Neuronal stem cell (in vitro differentiated cells): ENCODE results near the gene ROBO1.

ENCODE experiments used
- DNase-seq: peaks from one replicate; pipeline ENCODE4 v3.0.0-alpha.2; 2013; ENCODE audit warnings: low spot score
- H2AFZ ChIP-seq: one replicate; pipeline ENCODE4 v1.6.1; 2013; ENCODE audit warnings: mild to moderate bottlenecking, low read length, inconsistent platforms
- H2AK5ac ChIP-seq: 2 replicates; pipeline ENCODE4 v1.6.1; 2013; ENCODE audit warnings: low read depth, mild to moderate bottlenecking, inconsistent platforms, low read length, moderate library complexity, mixed read lengths
- H2BK120ac ChIP-seq: 2 replicates; pipeline ENCODE4 v1.6.1; 2013; ENCODE audit warnings: low read depth, mild to moderate bottlenecking, inconsistent platforms, low read length, moderate library complexity, mixed read lengths
- H2BK12ac ChIP-seq: one replicate; pipeline ENCODE4 v1.6.1; 2013; ENCODE audit warnings: low read length, inconsistent platforms
- H2BK15ac ChIP-seq: 2 replicates; pipeline ENCODE4 v1.6.1; 2013; ENCODE audit warnings: mild to moderate bottlenecking, low read length, inconsistent platforms, mixed read lengths
- H2BK5ac ChIP-seq: one replicate; pipeline ENCODE4 v1.6.1; 2013; ENCODE audit warnings: inconsistent platforms, mild to moderate bottlenecking, low read length, moderate library complexity
- H3K14ac ChIP-seq: one replicate; pipeline ENCODE4 v1.6.1; 2013; ENCODE audit warnings: low read length, inconsistent platforms
- H3K18ac ChIP-seq: 2 replicates; pipeline ENCODE4 v1.6.1; 2013; ENCODE audit warnings: low read length, inconsistent platforms
- H3K23ac ChIP-seq: 2 replicates; pipeline ENCODE4 v1.6.1; 2013; ENCODE audit warnings: low read depth, mild to moderate bottlenecking, mixed read lengths, low read length, inconsistent platforms; ENCODE audit not compliant: poor library complexity
- H3K27ac ChIP-seq: replicated peaks from 3 replicates; pipeline ENCODE4 v1.5.1; 2013; ENCODE audit warnings: low read length, inconsistent platforms
- H3K27me3 ChIP-seq, 3 experiments: 2 replicates each; pipeline ENCODE4 v1.6.1; 2013; ENCODE audit warnings: low read length in 3 of 3, mild to moderate bottlenecking in 2 of 3, inconsistent platforms in 1 of 3, low read depth in 1 of 3, mixed read lengths in 1 of 3, moderate library complexity in 1 of 3; ENCODE audit not compliant: control insufficient read depth in 3 of 3, insufficient read depth in 3 of 3
- H3K36me3 ChIP-seq, 2 donors: replicated peaks in 1 of 2; 2 replicates each; pipeline ENCODE4 v1.6.1; 2013; ENCODE audit warnings: low read length in 2 of 2; ENCODE audit not compliant: control insufficient read depth in 2 of 2, insufficient read depth in 2 of 2
- H3K4ac ChIP-seq: 2 replicates; pipeline ENCODE4 v1.6.1; 2013; ENCODE audit warnings: inconsistent platforms, mild to moderate bottlenecking, low read length, moderate library complexity
- H3K4me1 ChIP-seq, 2 donors: 1 replicate in 1 of 2; 2 replicates in 1 of 2; pipeline ENCODE4 v1.6.1; 2013; ENCODE audit warnings: low read length in 2 of 2, low read depth in 1 of 2; ENCODE audit not compliant: control insufficient read depth in 2 of 2, insufficient read depth in 1 of 2
- H3K4me2 ChIP-seq: one replicate; pipeline ENCODE4 v1.6.1; 2013; ENCODE audit warnings: mild to moderate bottlenecking, low read length, inconsistent platforms; ENCODE audit not compliant: insufficient read depth, poor library complexity, severe bottlenecking
- H3K4me3 ChIP-seq, 2 donors: 2 replicates each; pipeline ENCODE4 v1.5.1; 2013; ENCODE audit warnings: low read length in 2 of 2, mild to moderate bottlenecking in 2 of 2, inconsistent platforms in 1 of 2, moderate library complexity in 1 of 2
- H3K79me1 ChIP-seq: one replicate; pipeline ENCODE4 v1.6.1; 2013; ENCODE audit warnings: low read depth, mild to moderate bottlenecking, inconsistent platforms, low read length, moderate library complexity
- H3K9ac ChIP-seq: one replicate; pipeline ENCODE4 v1.6.1; 2013; ENCODE audit warnings: mild to moderate bottlenecking, low read depth, low read length, inconsistent platforms; ENCODE audit not compliant: poor library complexity
- H3K9me3 ChIP-seq, 2 donors: replicated peaks in 1 of 2; 2 replicates each; pipeline versions ENCODE3 to v1.6.1; 2013; ENCODE audit warnings: low read length in 2 of 2, mild to moderate bottlenecking in 2 of 2, inconsistent platforms in 1 of 2, low read depth in 1 of 2, mixed read lengths in 1 of 2, moderate library complexity in 1 of 2; ENCODE audit not compliant: control insufficient read depth in 2 of 2, insufficient read depth in 1 of 2
- H4K8ac ChIP-seq: one replicate; pipeline ENCODE4 v1.6.1; 2013; ENCODE audit warnings: low read depth, mild to moderate bottlenecking, inconsistent platforms, low read length, moderate library complexity
- H4K91ac ChIP-seq: one replicate; pipeline ENCODE4 v1.6.1; 2013; ENCODE audit warnings: low read length, low read depth, mild to moderate bottlenecking, inconsistent platforms; ENCODE audit not compliant: poor library complexity
- WGBS, 2 donors: extraction: QIAGEN DNeasy Blood & Tissue Kit; methylation state at CpG; one replicate each; pipeline ENCODE4 v1.1.7; 2013; ENCODE audit warnings: missing lambda C conversion rate in 2 of 2, mixed read lengths in 1 of 2; ENCODE audit not compliant: insufficient read length in 2 of 2, insufficient replicate concordance in 1 of 2; ENCODE audit errors: extremely low coverage in 2 of 2; 5-methylcytosine and 5-hydroxymethylcytosine counted together

Gene ROBO1

GRCh38 chr3:79564192-79564591 is 203.6 kb downstream of the ROBO1 start:
- Histone ChIP-seq H3K4ac (no peak overlapping the region), H3K27ac (no peak overlapping the region), H2BK15ac (no peak overlapping the region), H2BK120ac (no peak overlapping the region), H3K79me1 (no peaks in the 10 kb centered on the region), H3K27me3 (no peaks in the 10 kb centered on the region), H2AFZ (no peak overlapping the region), H3K9ac (no peak overlapping the region), H2BK5ac (no peak overlapping the region), H3K4me2 (no peak overlapping the region), H3K4me1 (no peaks in the 10 kb centered on the region), H3K36me3 (no peaks in the 10 kb centered on the region), H2BK12ac (no peak overlapping the region), H2AK5ac (no peak overlapping the region), H3K14ac (no peak overlapping the region), H3K23ac (no peak overlapping the region), H4K91ac (no peak overlapping the region), H4K8ac (no peak overlapping the region), H3K9me3 (no peaks in the 10 kb centered on the region), H3K18ac (no peak overlapping the region), H3K4me3 (no peak overlapping the region)
- no CpG with 5 or more reads among the region's 1 CpG for WGBS, 2 donors
- no peak for DNase-seq

GRCh38 chr3:79560698-79561097 is 207.1 kb downstream of the ROBO1 start:
- Histone ChIP-seq H3K27me3 (no peaks in the 10 kb centered on the region), H3K4ac (no peak overlapping the region), H2AK5ac (no peak overlapping the region), H3K4me3 (no peak overlapping the region), H3K4me2 (no peak overlapping the region), H2BK120ac (no peak overlapping the region), H2BK5ac (no peak overlapping the region), H4K8ac (no peak overlapping the region), H2AFZ (no peak overlapping the region), H3K27ac (no peak overlapping the region), H3K14ac (no peak overlapping the region), H3K79me1 (no peaks in the 10 kb centered on the region), H3K23ac (no peak overlapping the region), H3K9me3 (no peaks in the 10 kb centered on the region), H4K91ac (no peak overlapping the region), H3K18ac (no peak overlapping the region), H3K36me3 (no peaks in the 10 kb centered on the region), H3K4me1 (no peaks in the 10 kb centered on the region), H2BK15ac (no peak overlapping the region), H3K9ac (no peak overlapping the region), H2BK12ac (no peak overlapping the region)
- no peak for DNase-seq
- WGBS, 2 donors: no CpG with 5 or more reads among the region's 4 CpGs

- H3K36me3 ChIP-seq: no peaks in the 10 kb centered on the region
- H3K14ac ChIP-seq: no peak overlapping the region
- H3K9me3 ChIP-seq: no peaks in the 10 kb centered on the region
- no peak overlapping the region for H2BK5ac ChIP-seq
- H2AK5ac ChIP-seq: no peak overlapping the region
- H2AFZ ChIP-seq: no peak overlapping the region
- H4K8ac ChIP-seq: no peak overlapping the region
- H3K27ac ChIP-seq: no peak overlapping the region
- H3K79me1 ChIP-seq: no peaks in the 10 kb centered on the region
- H3K9ac ChIP-seq: no peak overlapping the region
- no peak overlapping the region for H2BK12ac ChIP-seq
- no peaks in the 10 kb centered on the region for H3K4me1 ChIP-seq
- no peak overlapping the region for H3K4ac ChIP-seq
- no peak overlapping the region for H2BK15ac ChIP-seq
- H3K23ac ChIP-seq: no peak overlapping the region
- no peak overlapping the region for H2BK120ac ChIP-seq
- DNase-seq: no peak
- no CpG with 5 or more reads among the region's 6 CpGs for WGBS, 2 donors
- H3K27me3 ChIP-seq: no peaks in the 10 kb centered on the region
- H4K91ac ChIP-seq: no peak overlapping the region
- H3K18ac ChIP-seq: no peak overlapping the region
- no peak overlapping the region for H3K4me3 ChIP-seq
- no peak overlapping the region for H3K4me2 ChIP-seq
Measured at GRCh38 chr3:79558943-79559342, 208.9 kb downstream of the ROBO1 start.

GRCh38 chr3:79555655-79556054 is 212.1 kb downstream of the ROBO1 start:
- Histone ChIP-seq H3K4ac (no peak overlapping the region), H2BK15ac (no peak overlapping the region), H3K4me1 (no peaks in the 10 kb centered on the region), H3K9me3 (no peaks in the 10 kb centered on the region), H3K79me1 (no peaks in the 10 kb centered on the region), H3K27me3 (no peaks in the 10 kb centered on the region), H3K4me3 (no peak overlapping the region), H3K14ac (no peak overlapping the region), H4K8ac (no peak overlapping the region), H3K27ac (no peak overlapping the region), H2BK120ac (no peak overlapping the region), H2AK5ac (no peak overlapping the region), H2BK5ac (no peak overlapping the region), H3K4me2 (no peak overlapping the region), H3K36me3 (no peaks in the 10 kb centered on the region), H2AFZ (no peak overlapping the region), H3K9ac (no peak overlapping the region), H2BK12ac (no peak overlapping the region), H3K23ac (no peak overlapping the region), H4K91ac (no peak overlapping the region), H3K18ac (no peak overlapping the region)
- no CpG with 5 or more reads among the region's 1 CpG for WGBS, 2 donors
- no peak for DNase-seq
